H1 (cell line): ENCODE data around the gene RABL2B. TPM values are rescaled to one million over a fixed set of nuclear protein-coding genes. Genes with fewer than 3 reads are reported as not detected.

ENCODE experiments used
- polyA plus RNA-seq, 7 experiments: library from polyadenylated mRNA; depleted of rRNA in 3 of 7; stranded (reverse) in 5 of 7; unstranded in 2 of 7; fragments of >200 nt in 5 of 7; fragments of 200-250 nt in 2 of 7; gene quantifications; 1 replicate in 5 of 7; 2 replicates in 1 of 7; 4 replicates in 1 of 7; pipeline versions ENCODE4 v1.2.1 to v1.2.3, GENCODE V29; 2011 to 2013; ENCODE audit warnings: missing spikeins in 2 of 7, mixed read lengths in 2 of 7
- total RNA-seq: library from RNA; stranded (reverse); fragmentation: NEBNext Ultra II Directional; extraction: Animal tissue kit (Norgen Biotek cat#: 25700); gene quantifications from 2 replicates; pipeline ENCODE4 v1.2.1, GENCODE V29; 2021
- TF ChIP-seq, protein P1 (sequence below), 3 experiments: IDR thresholded peaks; 1 replicate in 2 of 3; 2 replicates in 1 of 3; pipeline versions ENCODE4 v1.5.1 to v1.6.1; 2011; ENCODE audit warnings: low read length in 3 of 3, mild to moderate bottlenecking in 3 of 3, inconsistent platforms in 2 of 3, low read depth in 1 of 3, moderate library complexity in 1 of 3; ENCODE audit not compliant: insufficient read depth in 1 of 3; ENCODE audit errors: control extremely low read depth in 1 of 3

The RABL2B gene
- total and polyA plus RNA-seq, 2 of the 8 experiments (the other 6 are each of a cell fraction or from before 2014, with no cell fraction given) = 16.2 to 26.5 TPM

DNA sequence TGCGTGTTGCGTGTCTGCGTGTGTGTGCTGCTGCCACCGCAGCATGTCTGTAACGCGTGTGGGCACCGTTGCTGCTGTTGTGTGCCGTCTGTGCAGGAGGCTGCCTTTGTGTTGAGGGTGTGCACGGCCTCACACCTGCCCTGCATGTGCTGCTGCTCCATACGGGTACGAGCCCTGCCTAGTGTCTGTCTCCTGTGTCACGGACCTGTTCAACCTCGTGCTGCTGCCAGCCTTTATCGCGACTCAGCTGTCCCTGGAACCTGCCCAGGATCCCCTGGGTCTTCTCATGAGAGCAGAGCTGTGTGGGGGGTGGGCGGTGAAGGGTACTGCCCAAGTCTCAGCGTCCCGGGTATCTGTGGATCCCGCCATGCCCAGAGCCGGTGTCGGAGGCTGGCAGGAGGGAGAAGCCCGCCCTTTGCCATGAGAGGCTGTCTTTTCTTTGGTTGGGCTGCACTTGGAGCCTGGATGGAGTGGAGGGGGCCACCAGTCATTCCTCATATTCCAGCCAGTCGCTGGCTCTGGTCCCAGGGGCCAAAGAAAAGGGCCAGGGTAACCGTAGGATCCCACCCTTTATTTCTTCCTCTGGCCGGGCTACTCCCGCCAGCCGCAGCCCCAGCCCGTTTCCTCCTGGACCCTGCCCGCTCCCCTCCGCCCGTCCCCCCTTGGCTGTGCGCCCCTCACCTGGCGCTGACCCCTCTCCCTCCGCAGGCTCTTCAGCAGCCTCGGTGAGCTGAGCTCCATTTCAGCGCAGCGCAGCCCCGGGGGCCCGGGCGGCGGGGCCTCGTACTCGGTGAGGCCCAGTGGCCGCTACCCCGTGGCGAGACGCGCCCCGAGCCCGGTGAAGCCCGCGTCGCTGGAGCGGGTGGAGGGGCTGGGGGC, 53.2 kb downstream of the RABL2B start (continued):
- TF ChIP-seq, protein P1, sequence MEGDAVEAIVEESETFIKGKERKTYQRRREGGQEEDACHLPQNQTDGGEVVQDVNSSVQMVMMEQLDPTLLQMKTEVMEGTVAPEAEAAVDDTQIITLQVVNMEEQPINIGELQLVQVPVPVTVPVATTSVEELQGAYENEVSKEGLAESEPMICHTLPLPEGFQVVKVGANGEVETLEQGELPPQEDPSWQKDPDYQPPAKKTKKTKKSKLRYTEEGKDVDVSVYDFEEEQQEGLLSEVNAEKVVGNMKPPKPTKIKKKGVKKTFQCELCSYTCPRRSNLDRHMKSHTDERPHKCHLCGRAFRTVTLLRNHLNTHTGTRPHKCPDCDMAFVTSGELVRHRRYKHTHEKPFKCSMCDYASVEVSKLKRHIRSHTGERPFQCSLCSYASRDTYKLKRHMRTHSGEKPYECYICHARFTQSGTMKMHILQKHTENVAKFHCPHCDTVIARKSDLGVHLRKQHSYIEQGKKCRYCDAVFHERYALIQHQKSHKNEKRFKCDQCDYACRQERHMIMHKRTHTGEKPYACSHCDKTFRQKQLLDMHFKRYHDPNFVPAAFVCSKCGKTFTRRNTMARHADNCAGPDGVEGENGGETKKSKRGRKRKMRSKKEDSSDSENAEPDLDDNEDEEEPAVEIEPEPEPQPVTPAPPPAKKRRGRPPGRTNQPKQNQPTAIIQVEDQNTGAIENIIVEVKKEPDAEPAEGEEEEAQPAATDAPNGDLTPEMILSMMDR (IDR thresholded peaks at IDR 0.05; ENCODE audit: control extremely low read depth in 1 of 3, insufficient read depth in 1 of 3, low read depth in 1 of 3, low read length in 3 of 3) = no peak
